Dendritic cell treated with granulocyte-macrophage colony-stimulating factor and Interleukin-4, amounts not matched to agents 40 ng/mL and 50 ng/mL, for 4 days (primary cell): ENCODE measurements around the gene EXOSC10.
"Not testable (repeated sequence)": the region's sequence is repeated elsewhere in the genome, so short reads cannot be mapped to it uniquely, and the experiment has no call there.

ENCODE experiments used
- H3K27ac Mint-ChIP-seq: one replicate; pipeline ENCODE4 v1.8.0; 2022; ENCODE audit warnings: mild to moderate bottlenecking, mixed read lengths
- H3K27me3 Mint-ChIP-seq: one replicate; pipeline ENCODE4 v1.8.0; 2022; ENCODE audit warnings: mild to moderate bottlenecking, mixed read lengths
- H3K36me3 Mint-ChIP-seq: one replicate; pipeline ENCODE4 v1.8.0; 2022; ENCODE audit warnings: low read depth, mixed read lengths
- H3K4me1 Mint-ChIP-seq: one replicate; pipeline ENCODE4 v1.8.0; 2022; ENCODE audit warnings: low read depth, mixed read lengths
- H3K4me3 Mint-ChIP-seq: one replicate; pipeline ENCODE4 v1.8.0; 2022; ENCODE audit warnings: mild to moderate bottlenecking, moderate library complexity, mixed read lengths
- H3K9me3 Mint-ChIP-seq: one replicate; pipeline ENCODE4 v1.8.0; 2022; ENCODE audit warnings: mixed read lengths
- intact Hi-C: fragments of 100-400 bp; cut with micrococcal nuclease; formaldehyde crosslinking; loops from one replicate; pipeline ENCODE4 v1.15.0; 2022

EXOSC10 gene

GRCh38 chr1:11131816-11132215 is 32.1 kb upstream of the EXOSC10 start:
- no peak overlapping the region for H3K4me3 Mint-ChIP-seq
- intact Hi-C loops: loop anchor here (10.0 kb wide), 1 partner anchor 93 kb away; no protein-coding TSS in a partner anchor

GRCh38 chr1:11130406-11130805 is 30.7 kb upstream of the EXOSC10 start:
- intact Hi-C loops: loop anchor here (10.0 kb wide), 1 partner anchor 94 kb away; no protein-coding TSS in a partner anchor
- no peaks in the 10 kb centered on the region for H3K4me1 Mint-ChIP-seq
- H3K4me3 Mint-ChIP-seq: no peak overlapping the region
- H3K36me3 Mint-ChIP-seq: peaks cover 97% of the 10 kb centered on the region
- no peaks in the 10 kb centered on the region for H3K9me3 Mint-ChIP-seq
- H3K27me3 Mint-ChIP-seq: no peaks in the 10 kb centered on the region
- H3K27ac Mint-ChIP-seq: no peak overlapping the region

More at GRCh38 chr1:11131816-11132215, 32.1 kb upstream of the EXOSC10 start:
- H3K27me3 Mint-ChIP-seq: no peaks in the 10 kb centered on the region
- no peak overlapping the region for H3K27ac Mint-ChIP-seq
- H3K36me3 Mint-ChIP-seq: peaks cover 92% of the 10 kb centered on the region
- no peaks in the 10 kb centered on the region for H3K9me3 Mint-ChIP-seq
- no peaks in the 10 kb centered on the region for H3K4me1 Mint-ChIP-seq

- peaks cover 97% of the 10 kb centered on the region for H3K36me3 Mint-ChIP-seq
- no peak overlapping the region for H3K4me3 Mint-ChIP-seq
These were observed 30.2 kb upstream of the EXOSC10 start for GRCh38 chr1:11129649-11130390.

GRCh38 chr1:11126569-11126968 is 26.9 kb upstream of the EXOSC10 start:
- no peaks in the 10 kb centered on the region for H3K4me1 Mint-ChIP-seq
- no peak overlapping the region for H3K27ac Mint-ChIP-seq
- intact Hi-C loops: no loop called here
- H3K9me3 Mint-ChIP-seq: no peaks in the 10 kb centered on the region
- no peak overlapping the region for H3K4me3 Mint-ChIP-seq
- peaks cover 100% of the 10 kb centered on the region for H3K36me3 Mint-ChIP-seq
- H3K27me3 Mint-ChIP-seq: no peaks in the 10 kb centered on the region

More at GRCh38 chr1:11129649-11130390, 30.2 kb upstream of the EXOSC10 start:
- H3K27me3 Mint-ChIP-seq: no peaks in the 10 kb centered on the region
- intact Hi-C loops: loop anchor here (10.0 kb wide), 1 partner anchor 95 kb away; no protein-coding TSS in a partner anchor
- H3K27ac Mint-ChIP-seq: no peak overlapping the region
- no peaks in the 10 kb centered on the region for H3K4me1 Mint-ChIP-seq
- H3K9me3 Mint-ChIP-seq: no peaks in the 10 kb centered on the region

GRCh38 chr1:11125931-11126330 is 26.3 kb upstream of the EXOSC10 start:
- intact Hi-C loops: no loop called here
- H3K36me3 Mint-ChIP-seq: peaks cover 100% of the 10 kb centered on the region
- H3K4me3 Mint-ChIP-seq: no peak overlapping the region
- H3K27ac Mint-ChIP-seq: no peak overlapping the region
- no peaks in the 10 kb centered on the region for H3K4me1 Mint-ChIP-seq
- no peaks in the 10 kb centered on the region for H3K9me3 Mint-ChIP-seq
- no peaks in the 10 kb centered on the region for H3K27me3 Mint-ChIP-seq

- intact Hi-C loops: no loop called here
- Mint-ChIP-seq H3K4me3 (no peak overlapping the region), H3K36me3 (peaks cover 100% of the 10 kb centered on the region), H3K4me1 (no peaks in the 10 kb centered on the region), H3K27me3 (no peaks in the 10 kb centered on the region), H3K9me3 (no peaks in the 10 kb centered on the region), H3K27ac (no peak overlapping the region)
These were observed 25.3 kb upstream of the EXOSC10 start for GRCh38 chr1:11124965-11125364.

- Mint-ChIP-seq H3K4me1 (no peaks in the 10 kb centered on the region), H3K27me3 (no peaks in the 10 kb centered on the region), H3K9me3 (no peaks in the 10 kb centered on the region), H3K36me3 (peaks cover 86% of the 10 kb centered on the region), H3K4me3 (no peak overlapping the region), H3K27ac (no peak overlapping the region)
- intact Hi-C loops: no loop called here
These were observed 16.6 kb upstream of the EXOSC10 start for GRCh38 chr1:11116318-11116717.

GRCh38 chr1:11114966-11115365 is 15.3 kb upstream of the EXOSC10 start:
- no peaks in the 10 kb centered on the region for H3K4me1 Mint-ChIP-seq
- H3K36me3 Mint-ChIP-seq: peaks cover 86% of the 10 kb centered on the region
- no peaks in the 10 kb centered on the region for H3K9me3 Mint-ChIP-seq
- H3K27ac Mint-ChIP-seq: no peak overlapping the region
- no peak overlapping the region for H3K4me3 Mint-ChIP-seq
- intact Hi-C loops: no loop called here
- no peaks in the 10 kb centered on the region for H3K27me3 Mint-ChIP-seq

- no peaks in the 10 kb centered on the region for H3K4me1 Mint-ChIP-seq
- no peak overlapping the region for H3K27ac Mint-ChIP-seq
- H3K27me3 Mint-ChIP-seq: no peaks in the 10 kb centered on the region
- no peak overlapping the region for H3K4me3 Mint-ChIP-seq
- no peaks in the 10 kb centered on the region for H3K9me3 Mint-ChIP-seq
- peaks cover 93% of the 10 kb centered on the region for H3K36me3 Mint-ChIP-seq
- intact Hi-C loops: no loop called here
These were observed 9.5 kb upstream of the EXOSC10 start for GRCh38 chr1:11109047-11109760.

GRCh38 chr1:11107599-11107998 is 7.9 kb upstream of the EXOSC10 start:
- Mint-ChIP-seq H3K27ac (no peak overlapping the region), H3K4me3 (no peak overlapping the region), H3K27me3 (no peaks in the 10 kb centered on the region), H3K36me3 (peaks cover 80% of the 10 kb centered on the region), H3K4me1 (no peaks in the 10 kb centered on the region), H3K9me3 (no peaks in the 10 kb centered on the region)
- intact Hi-C loops: no loop called here

- Mint-ChIP-seq H3K9me3 (no peaks in the 10 kb centered on the region), H3K27me3 (no peaks in the 10 kb centered on the region), H3K27ac (no peak overlapping the region), H3K4me3 (no peak overlapping the region), H3K4me1 (no peaks in the 10 kb centered on the region), H3K36me3 (peaks cover 60% of the 10 kb centered on the region)
- intact Hi-C loops: no loop called here
These were observed 5.9 kb upstream of the EXOSC10 start for GRCh38 chr1:11105586-11105985.

- H3K27ac Mint-ChIP-seq: no peak overlapping the region
These were observed 1.7 kb upstream of the EXOSC10 start for GRCh38 chr1:11101347-11101746.

GRCh38 chr1:11100806-11101205 is 1.1 kb upstream of the EXOSC10 start:
- not testable (repeated sequence) for H3K27me3 Mint-ChIP-seq, H3K27ac Mint-ChIP-seq

More at GRCh38 chr1:11101347-11101746, 1.7 kb upstream of the EXOSC10 start:
- H3K9me3 Mint-ChIP-seq: no peaks in the 10 kb centered on the region
- intact Hi-C loops: no loop called here
- H3K4me1 Mint-ChIP-seq: peaks cover 8% of the 10 kb centered on the region
- no peak overlapping the region for H3K4me3 Mint-ChIP-seq
- peaks cover 42% of the 10 kb centered on the region for H3K36me3 Mint-ChIP-seq
- no peaks in the 10 kb centered on the region for H3K27me3 Mint-ChIP-seq

GRCh38 chr1:11100149-11100493 is 452 bp upstream of the EXOSC10 start:
- Mint-ChIP-seq H3K27ac (peak overlapping the region; percentile 94), H3K36me3 (peaks cover 42% of the 10 kb centered on the region), H3K9me3 (no peaks in the 10 kb centered on the region), H3K27me3 (no peaks in the 10 kb centered on the region), H3K4me3 (peak overlapping the region; percentile 95), H3K4me1 (peaks cover 8% of the 10 kb centered on the region)
- intact Hi-C loops: no loop called here

More at GRCh38 chr1:11100806-11101205, 1.1 kb upstream of the EXOSC10 start:
- H3K9me3 Mint-ChIP-seq, intact Hi-C loops, H3K4me1 Mint-ChIP-seq, H3K4me3 Mint-ChIP-seq: not testable (repeated sequence)
- peaks cover 42% of the 10 kb centered on the region for H3K36me3 Mint-ChIP-seq
